Naive thymus-derived CD8-positive, alpha-beta T cell (primary cell): Measurements from ENCODE around the gene FOXO1. TPM values are rescaled to one million over a fixed set of nuclear protein-coding genes. Genes with fewer than 3 reads are reported as not detected.
"Not testable (repeated sequence)": the region's sequence is repeated elsewhere in the genome, so short reads cannot be mapped to it uniquely, and the experiment has no call there.

Source experiments
- ATAC-seq, 2 donors: fragments of 150-1000 bp; cut with Tn5 transposase in 1 of 2; sonication (Bioruptor Pico), chemical (Tn5 transposase) in 1 of 2; 1 replicate in 1 of 2; 2 replicates in 1 of 2; pipeline ENCODE4 v1.10.0; 2021; ENCODE audit warnings: mild to moderate bottlenecking in 2 of 2, moderate library complexity in 2 of 2
- POLR2A ChIA-PET: fragments of 350-600 bp; sonication (Branson Sonifier 250); formaldehyde crosslinking; loops from one replicate; lab custom pipeline; 2021; ENCODE audit warnings: antibody characterized with exemption; lab: Charles Lee
- DNase-seq, 10 donors: peaks; one replicate each; pipeline versions ENCODE4 v3.0.0 to v3.0.0-alpha.2; 2020 to 2022
- H3K27ac Mint-ChIP-seq, 10 donors: one replicate each; pipeline ENCODE4 v1.8.0; 2020 to 2022; ENCODE audit warnings: mild to moderate bottlenecking in 10 of 10, mixed read lengths in 10 of 10, moderate library complexity in 4 of 10, inconsistent platforms in 1 of 10
- H3K27me3 Mint-ChIP-seq, 5 donors: one replicate each; pipeline ENCODE4 v1.8.0; 2021 to 2022; ENCODE audit warnings: mixed read lengths in 5 of 5
- H3K36me3 Mint-ChIP-seq, 3 donors: one replicate each; pipeline ENCODE4 v1.8.0; 2020 to 2022; ENCODE audit warnings: mixed read lengths in 3 of 3, mild to moderate bottlenecking in 2 of 3, inconsistent platforms in 1 of 3
- H3K4me1 Mint-ChIP-seq, 4 donors: one replicate each; pipeline ENCODE4 v1.8.0; 2021 to 2022; ENCODE audit warnings: mixed read lengths in 4 of 4
- H3K4me3 Mint-ChIP-seq, 10 donors: one replicate each; pipeline ENCODE4 v1.8.0; 2020 to 2022; ENCODE audit warnings: mild to moderate bottlenecking in 10 of 10, mixed read lengths in 10 of 10, moderate library complexity in 6 of 10, inconsistent platforms in 1 of 10
- H3K9me3 Mint-ChIP-seq, 9 donors: one replicate each; pipeline ENCODE4 v1.8.0; 2020 to 2022; ENCODE audit warnings: mixed read lengths in 9 of 9, mild to moderate bottlenecking in 3 of 9, inconsistent platforms in 1 of 9, moderate library complexity in 1 of 9
- polyA plus RNA-seq, 3 donors: library from polyadenylated mRNA; unstranded; fragments of 300-500 nt; fragmentation: Illumina TruSeq; gene quantifications; one replicate each; pipeline ENCODE4 v1.2.3, GENCODE V29; 2021
- total RNA-seq, 8 experiments: library from RNA in 2 of 8; stranded (reverse) in 2 of 8; gene quantifications; one replicate each; pipeline ENCODE4 v1.2.3 and lab custom pipeline; 2021 to 2026

Gene FOXO1
- total and polyA plus RNA-seq, 5 experiments from 2014 or later = 59.1 to 137 (median 101) TPM

DNA sequence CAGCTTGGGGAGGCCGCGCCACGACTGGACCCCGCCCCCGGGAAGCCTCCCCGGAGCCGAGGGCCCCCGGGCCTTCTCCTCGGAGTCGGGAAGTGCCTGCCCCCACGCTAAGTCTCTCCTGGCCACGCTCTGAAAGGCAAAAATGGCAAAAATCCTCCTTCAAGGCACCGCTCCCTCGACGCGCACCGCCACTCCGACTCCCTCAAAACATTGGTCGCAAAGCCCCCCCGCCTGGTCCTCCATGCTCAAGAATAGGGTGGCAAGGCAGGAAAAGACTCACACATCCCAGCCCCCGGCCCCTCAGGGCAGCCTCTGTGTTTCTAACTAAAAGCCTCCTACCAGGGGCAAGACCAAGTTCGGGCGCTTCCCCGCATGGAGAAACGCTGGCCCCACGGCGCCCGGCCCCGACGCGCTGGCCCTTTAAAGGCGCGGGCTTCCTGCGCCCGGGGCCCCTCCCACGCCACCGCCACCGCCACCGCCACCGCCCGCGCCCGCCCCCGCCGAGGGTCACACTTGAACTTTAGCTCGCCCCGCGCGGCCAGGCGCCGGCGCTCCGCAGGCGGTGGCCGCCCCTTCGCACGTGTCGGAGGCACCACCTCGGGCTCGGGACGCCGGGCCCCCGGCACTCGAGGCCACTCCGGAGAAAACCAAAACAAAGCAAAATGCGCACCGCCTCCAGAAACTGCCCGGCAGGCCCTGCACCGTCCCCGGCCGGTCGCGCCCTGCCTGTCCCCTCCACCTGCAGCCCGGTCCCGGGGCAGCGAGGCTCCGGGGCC lies 1.9 kb downstream of the FOXO1 start:
- Mint-ChIP-seq H3K36me3 (peaks cover 0 to 9% (median 4%) of the 10 kb centered on the region in 3 donors), H3K9me3 (no peaks in the 10 kb centered on the region), H3K27ac (peak overlapping the region; percentile 91 to 97 (median 93)), H3K4me1 (peaks cover 31 to 57% (median 53%) of the 10 kb centered on the region in 4 donors), H3K27me3 (no peaks in the 10 kb centered on the region), H3K4me3 (peak overlapping the region; percentile 95 to 98 (median 96))
- DNase-seq = peak in 9 of 10 donors; percentile 32 to 75 (median 51)
- POLR2A ChIA-PET = interaction anchor here (0.6 to 5.9 kb wide), 34 partner anchors 9 to 599 kb away, joined by 3 to 102 read pairs (median 5); no protein-coding TSS in a partner anchor
- peak; percentile 8 to 13 for ATAC-seq

DNA sequence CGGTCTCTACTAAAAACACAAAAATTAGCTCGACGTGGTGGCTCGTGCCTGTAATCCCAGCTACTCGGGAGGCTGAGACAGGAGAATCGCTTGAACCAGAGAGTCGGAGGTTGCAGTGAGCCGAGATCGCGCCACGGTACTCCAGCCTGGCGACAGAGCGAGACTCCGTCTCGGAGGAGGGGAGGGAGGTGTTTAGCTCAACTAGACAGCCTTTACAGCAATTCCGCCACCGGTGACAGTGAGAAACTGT lies 2.4 kb downstream of the FOXO1 start:
- Mint-ChIP-seq H3K27ac (peak overlapping the region; percentile 86 to 97 (median 93)), H3K4me3 (peak overlapping the region; percentile 95 to 98 (median 96)), H3K4me1 (peaks cover 33 to 61% (median 55%) of the 10 kb centered on the region in 4 donors)
- DNase-seq (peak in 7 of 10 donors; percentile 55 to 82 (median 71)), ATAC-seq (peak; percentile 29 to 38)
- H3K27me3 Mint-ChIP-seq, H3K36me3 Mint-ChIP-seq, H3K9me3 Mint-ChIP-seq: not testable (repeated sequence)
- POLR2A ChIA-PET = interaction anchor here (0.8 to 5.9 kb wide), 18 partner anchors 8 to 479 kb away, joined by 3 to 102 read pairs (median 6); no protein-coding TSS in a partner anchor

DNA sequence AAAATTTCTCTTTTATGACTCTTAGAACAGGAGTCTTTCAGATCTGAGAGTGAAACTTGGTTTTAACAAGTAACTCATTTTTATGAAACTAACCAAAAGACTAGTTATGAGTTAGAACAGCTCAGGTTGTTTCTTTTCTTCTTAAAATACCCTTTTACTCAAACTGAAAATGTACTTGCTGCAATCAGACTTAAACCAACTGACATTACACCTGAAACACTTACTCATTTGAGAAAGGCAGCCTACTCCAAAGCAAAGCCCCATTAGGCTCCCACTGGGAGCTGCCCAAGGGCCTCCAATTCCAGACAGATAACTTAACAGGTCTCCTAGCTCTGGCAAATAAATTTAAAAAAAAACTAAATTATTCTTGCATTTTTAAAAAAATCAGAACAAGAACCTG lies 3.6 kb downstream of the FOXO1 start:
- Mint-ChIP-seq H3K4me3 (peak overlapping the region; percentile 95 to 98 (median 96)), H3K9me3 (no peaks in the 10 kb centered on the region), H3K4me1 (peaks cover 35 to 63% (median 58%) of the 10 kb centered on the region in 4 donors), H3K27me3 (no peaks in the 10 kb centered on the region), H3K27ac (peak overlapping the region in 9 of 10 donors; percentile 53 to 94 (median 83)), H3K36me3 (peaks cover 0 to 16% (median 10%) of the 10 kb centered on the region in 3 donors)
- ATAC-seq = no peak
- POLR2A ChIA-PET = interaction anchor here (0.6 to 3.9 kb wide), 5 partner anchors 9 to 476 kb away, joined by 3 to 40 read pairs (median 4); no protein-coding TSS in a partner anchor
- DNase-seq = no peak

DNA sequence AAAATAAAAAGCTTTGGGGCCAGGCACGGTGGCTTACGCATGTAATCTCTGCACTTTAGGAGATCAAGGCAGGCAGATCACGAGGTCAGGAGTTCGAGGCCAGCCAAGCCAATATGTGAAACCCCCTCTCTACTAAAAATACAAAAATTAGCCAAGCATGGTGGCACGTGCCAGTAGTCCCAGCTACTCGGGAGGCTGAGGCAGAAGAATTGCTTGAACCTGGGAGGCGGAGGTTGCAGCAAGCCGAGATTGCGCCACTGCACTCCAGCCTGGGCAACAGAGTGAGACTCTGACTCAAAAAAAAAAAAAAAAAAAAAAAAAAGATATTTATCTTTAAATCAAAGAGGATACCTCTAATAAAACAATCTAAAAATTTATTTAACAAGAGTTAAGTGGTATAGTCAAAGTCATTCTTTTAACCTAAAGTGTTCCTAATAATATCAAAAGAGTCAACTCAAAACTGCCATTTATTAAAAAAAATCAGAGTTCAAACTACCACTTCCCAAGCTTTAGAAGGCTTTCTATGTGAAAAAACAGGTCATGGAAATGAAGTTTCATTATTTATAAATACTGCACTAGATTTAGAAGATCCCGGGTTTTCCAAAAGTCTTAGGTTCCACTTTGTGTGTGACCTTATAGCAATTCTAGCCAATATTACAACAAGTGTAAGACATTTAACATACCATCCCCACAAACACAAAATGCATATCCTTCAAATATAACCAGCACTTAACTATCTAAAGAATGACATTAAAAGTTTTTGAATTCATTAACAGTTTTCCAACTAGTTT lies 4.4 kb downstream of the FOXO1 start:
- DNase-seq = no peak
- no peaks in the 10 kb centered on the region for H3K9me3 Mint-ChIP-seq
- peak overlapping the region in 9 of 10 donors; percentile 18 to 91 (median 53) for H3K27ac Mint-ChIP-seq
- POLR2A ChIA-PET = interaction anchor here (0.6 to 1.5 kb wide), 5 partner anchors 8 to 191 kb away, joined by 3 to 7 read pairs (median 3); no protein-coding TSS in a partner anchor
- no peaks in the 10 kb centered on the region for H3K27me3 Mint-ChIP-seq
- peaks cover 0 to 23% (median 16%) of the 10 kb centered on the region in 3 donors for H3K36me3 Mint-ChIP-seq
- peak overlapping the region; percentile 95 to 98 (median 96) for H3K4me3 Mint-ChIP-seq
- no peak for ATAC-seq
- peaks cover 35 to 64% (median 61%) of the 10 kb centered on the region in 4 donors for H3K4me1 Mint-ChIP-seq

DNA sequence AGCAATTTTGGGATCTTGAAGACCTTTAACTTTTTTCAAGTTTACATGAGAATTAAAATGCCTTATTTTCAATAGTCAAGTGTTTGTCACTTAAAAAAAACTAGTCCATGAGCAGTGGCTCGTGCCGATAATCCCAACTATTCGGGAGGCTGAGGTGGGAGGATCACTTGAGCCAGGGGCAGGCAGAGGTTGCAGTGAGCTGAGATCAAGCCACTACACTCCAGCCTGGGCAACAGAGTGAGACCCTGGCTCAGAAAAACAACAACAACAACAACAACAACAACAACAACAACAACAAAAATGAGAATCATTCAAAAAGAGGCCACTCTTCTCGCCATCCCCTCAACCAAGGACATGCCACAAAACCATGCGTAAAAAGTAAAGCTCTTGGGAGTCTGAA lies 5.7 kb downstream of the FOXO1 start:
- no peaks in the 10 kb centered on the region for H3K27me3 Mint-ChIP-seq
- peaks cover 0 to 25% (median 16%) of the 10 kb centered on the region in 3 donors for H3K36me3 Mint-ChIP-seq
- no peak for DNase-seq
- POLR2A ChIA-PET = no interaction called here
- H3K4me3 Mint-ChIP-seq = peak overlapping the region; percentile 13 to 98 (median 66)
- H3K9me3 Mint-ChIP-seq = no peaks in the 10 kb centered on the region
- ATAC-seq = no peak
- H3K27ac Mint-ChIP-seq = peak overlapping the region in 9 of 10 donors; percentile 33 to 84 (median 66)
- H3K4me1 Mint-ChIP-seq = peaks cover 39 to 78% (median 74%) of the 10 kb centered on the region in 4 donors

DNA sequence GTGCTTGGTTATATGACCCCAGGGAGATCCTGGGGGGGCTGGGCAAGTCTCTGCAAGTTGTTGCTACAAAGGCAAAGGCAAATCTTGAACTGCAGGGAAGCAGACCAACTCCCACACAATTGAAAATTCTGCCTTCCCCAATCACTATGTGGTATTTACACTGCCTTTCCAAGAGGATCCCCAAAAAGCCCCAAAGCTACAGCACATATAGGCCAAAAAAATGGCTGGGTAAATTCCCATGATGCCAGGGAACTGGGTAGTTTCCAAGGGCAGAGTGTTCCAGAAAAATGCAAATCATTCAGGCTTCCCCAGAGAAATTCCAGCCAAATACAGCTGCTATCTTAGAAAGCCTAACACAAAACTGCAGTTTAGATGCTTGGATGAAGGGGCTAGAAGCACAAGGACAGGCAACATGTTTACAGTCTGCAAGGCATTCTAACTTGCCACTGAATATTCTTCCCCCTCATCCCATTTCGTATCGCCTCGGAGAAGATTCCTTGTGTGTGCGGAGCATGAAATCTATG lies 6.2 kb downstream of the FOXO1 start:
- Mint-ChIP-seq H3K9me3 (no peaks in the 10 kb centered on the region), H3K4me3 (peak overlapping the region; percentile 13 to 98 (median 66)), H3K27me3 (no peaks in the 10 kb centered on the region), H3K4me1 (peaks cover 39 to 82% (median 77%) of the 10 kb centered on the region in 4 donors), H3K36me3 (peaks cover 0 to 25% (median 13%) of the 10 kb centered on the region in 3 donors), H3K27ac (peak overlapping the region in 8 of 10 donors; percentile 5 to 81 (median 61))
- POLR2A ChIA-PET = no interaction called here
- ATAC-seq (no peak), DNase-seq (no peak)

DNA sequence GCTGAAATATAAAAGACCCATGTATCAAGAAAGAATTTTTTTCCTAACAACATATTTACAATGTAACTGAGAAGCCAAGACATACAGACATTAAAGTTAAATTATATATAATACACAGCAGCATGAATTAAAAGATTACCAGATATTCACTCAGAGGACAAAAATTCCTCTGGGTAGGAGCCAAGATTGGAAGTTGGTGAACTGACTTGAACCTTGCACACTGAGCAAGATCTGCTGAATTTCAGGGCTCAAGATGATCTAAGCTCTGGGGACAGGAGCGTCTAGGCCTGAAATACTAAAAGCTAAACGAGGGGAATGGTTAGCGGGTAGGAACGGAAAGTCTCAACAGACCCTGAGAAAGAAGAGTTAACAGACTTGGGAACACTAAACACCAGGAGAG lies 8.5 kb downstream of the FOXO1 start:
- ATAC-seq (no peak), DNase-seq (no peak)
- Mint-ChIP-seq H3K27me3 (no peaks in the 10 kb centered on the region), H3K4me3 (peak overlapping the region in 9 of 10 donors; percentile 45 to 98 (median 57)), H3K4me1 (peaks cover 44 to 95% (median 92%) of the 10 kb centered on the region in 4 donors), H3K9me3 (no peaks in the 10 kb centered on the region), H3K27ac (peak overlapping the region in 9 of 10 donors; percentile 49 to 86 (median 79)), H3K36me3 (peaks cover 0 to 25% (median 12%) of the 10 kb centered on the region in 3 donors)
- POLR2A ChIA-PET = interaction anchor here (0.7 to 1.0 kb wide), 2 partner anchors 156 to 171 kb away, joined by 3 read pairs; no protein-coding TSS in a partner anchor

DNA sequence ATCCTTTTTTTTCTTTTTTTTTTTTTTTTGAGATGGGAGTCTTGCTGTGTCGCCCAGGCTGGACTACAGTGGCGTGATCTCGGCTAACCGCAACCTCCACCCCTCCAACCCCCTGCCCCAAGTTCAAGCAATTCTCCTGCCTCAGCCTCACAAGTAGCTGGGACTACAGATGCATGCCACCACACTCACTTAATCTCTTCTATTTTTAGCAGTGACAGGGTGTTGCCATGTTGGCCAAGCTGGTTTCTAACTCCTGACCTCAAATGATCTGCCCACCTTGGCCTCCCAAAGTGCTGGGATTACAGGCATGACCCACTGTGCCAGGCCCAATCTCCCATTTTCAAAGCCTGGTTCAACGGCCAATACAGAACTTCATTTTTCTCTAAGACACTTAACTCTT lies 9.1 kb downstream of the FOXO1 start:
- Mint-ChIP-seq H3K27me3 (no peaks in the 10 kb centered on the region), H3K36me3 (peaks cover 2 to 27% (median 12%) of the 10 kb centered on the region in 3 donors), H3K9me3 (no peaks in the 10 kb centered on the region), H3K27ac (peak overlapping the region in 9 of 10 donors; percentile 38 to 82 (median 78)), H3K4me3 (peak overlapping the region in 9 of 10 donors; percentile 45 to 98 (median 57)), H3K4me1 (peaks cover 45 to 95% (median 92%) of the 10 kb centered on the region in 4 donors)
- no peak for ATAC-seq
- DNase-seq = no peak
- POLR2A ChIA-PET = no interaction called here

DNA sequence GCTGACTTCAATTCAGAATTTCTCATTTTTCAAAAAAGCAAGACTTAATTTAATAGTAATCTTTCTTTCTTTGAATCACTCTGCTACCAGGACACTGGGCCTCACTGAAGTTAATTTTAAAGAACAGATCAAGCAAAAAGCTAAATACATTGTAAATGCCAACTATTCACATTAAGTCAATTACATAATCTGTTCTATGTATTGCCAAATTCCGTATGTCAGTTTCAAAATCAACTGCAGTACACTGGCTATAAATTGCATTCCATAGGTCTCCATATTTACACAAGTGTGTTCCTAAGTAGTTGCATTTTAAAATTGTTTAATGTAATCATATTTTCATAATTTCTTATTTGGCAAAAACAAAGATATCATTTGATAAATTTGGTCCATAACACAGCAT lies 10.1 kb downstream of the FOXO1 start:
- Mint-ChIP-seq H3K27me3 (no peaks in the 10 kb centered on the region), H3K27ac (peak overlapping the region in 9 of 10 donors; percentile 17 to 80 (median 48)), H3K4me1 (peaks cover 48 to 95% (median 93%) of the 10 kb centered on the region in 4 donors), H3K36me3 (peaks cover 5 to 27% (median 12%) of the 10 kb centered on the region in 3 donors), H3K9me3 (no peaks in the 10 kb centered on the region), H3K4me3 (peak overlapping the region in 5 of 10 donors; percentile 36 to 98 (median 41))
- no peak for ATAC-seq
- POLR2A ChIA-PET = interaction anchor here (1.6 kb wide), 1 partner anchor 8 kb away, joined by 8 read pairs; no protein-coding TSS in a partner anchor
- DNase-seq = no peak

DNA sequence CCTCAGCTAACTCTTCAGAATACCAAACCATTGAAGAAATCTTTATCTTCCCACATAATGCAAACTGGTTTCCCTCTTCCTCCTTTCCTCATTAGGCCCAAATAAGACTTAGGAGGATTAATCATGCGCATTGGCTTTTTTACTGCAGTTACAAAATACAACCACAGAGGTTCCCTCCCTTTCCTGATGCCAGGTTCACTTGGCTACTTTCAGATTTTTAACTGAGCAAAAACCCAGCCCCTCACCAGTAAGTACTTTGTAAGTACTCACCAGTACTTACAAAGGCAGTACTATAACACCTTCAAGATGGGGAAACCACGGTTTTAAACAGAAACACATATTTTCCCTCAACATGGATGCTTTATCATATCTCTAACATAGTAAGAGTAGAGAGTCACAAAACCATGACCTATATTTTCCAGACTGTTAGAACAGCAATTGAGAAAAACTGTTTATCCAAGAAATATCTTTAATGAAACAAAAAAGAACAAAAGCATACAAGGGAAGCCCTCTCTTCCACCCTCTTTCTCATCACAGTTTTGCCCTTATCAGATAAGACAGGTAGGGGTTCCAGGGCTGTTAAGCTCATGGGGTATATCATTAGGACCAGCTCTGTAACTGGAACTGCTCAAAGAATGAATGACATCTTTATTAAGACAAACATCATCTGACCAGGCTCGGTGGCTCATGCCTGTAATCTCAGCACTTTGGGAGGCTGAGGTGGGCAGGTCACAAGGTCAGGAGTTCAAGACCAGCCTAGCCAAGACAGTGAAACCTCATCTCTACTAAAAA lies 12.7 kb downstream of the FOXO1 start:
- H3K27ac Mint-ChIP-seq = peak overlapping the region; percentile 24 to 89 (median 79)
- peaks cover 5 to 23% (median 12%) of the 10 kb centered on the region in 3 donors for H3K36me3 Mint-ChIP-seq
- no peaks in the 10 kb centered on the region for H3K9me3 Mint-ChIP-seq
- DNase-seq = no peak
- POLR2A ChIA-PET = interaction anchor here (0.6 to 1.1 kb wide), 3 partner anchors 9 to 383 kb away, joined by 3 to 7 read pairs (median 6); no protein-coding TSS in a partner anchor
- peak overlapping the region; percentile 36 to 79 (median 72) for H3K4me3 Mint-ChIP-seq
- peaks cover 49 to 96% (median 95%) of the 10 kb centered on the region in 4 donors for H3K4me1 Mint-ChIP-seq
- peak; percentile 28 to 52 for ATAC-seq
- no peaks in the 10 kb centered on the region for H3K27me3 Mint-ChIP-seq

DNA sequence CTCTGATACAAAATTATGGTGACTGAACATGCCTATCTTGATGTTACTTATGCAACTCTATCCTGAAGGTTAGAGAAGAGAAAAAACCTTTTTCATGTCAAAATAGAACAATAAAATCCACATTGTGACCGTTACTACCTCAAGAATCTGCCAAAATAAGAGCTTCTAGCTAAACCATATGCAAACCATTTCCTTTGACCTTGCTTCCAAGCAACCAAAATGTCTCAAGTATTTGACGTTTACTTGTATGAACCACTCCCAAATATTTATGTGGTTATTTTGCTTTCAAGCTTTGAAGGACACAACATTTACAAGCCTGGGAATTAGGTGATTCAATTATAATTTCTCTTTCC lies 13.9 kb downstream of the FOXO1 start:
- H3K9me3 Mint-ChIP-seq = no peaks in the 10 kb centered on the region
- H3K36me3 Mint-ChIP-seq = peaks cover 3 to 14% (median 5%) of the 10 kb centered on the region in 3 donors
- peaks cover 42 to 96% (median 94%) of the 10 kb centered on the region in 4 donors for H3K4me1 Mint-ChIP-seq
- DNase-seq (no peak), ATAC-seq (peak in 1 of 2 donors; percentile 30)
- no peaks in the 10 kb centered on the region for H3K27me3 Mint-ChIP-seq
- peak overlapping the region; percentile 24 to 89 (median 75) for H3K27ac Mint-ChIP-seq
- H3K4me3 Mint-ChIP-seq = peak overlapping the region; percentile 36 to 79 (median 73)
- POLR2A ChIA-PET = interaction anchor here (0.7 to 1.1 kb wide), 3 partner anchors 12 to 759 kb away, joined by 3 to 4 read pairs (median 3); no protein-coding TSS in a partner anchor
